ENCODE results near the gene THEM4. TPM values are rescaled to one million over a fixed set of nuclear protein-coding genes. Genes with fewer than 3 reads are reported as not detected.

THEM4 gene
- total and polyA plus RNA-seq, 2 experiments from 2014 or later = 13.4 to 20.4 TPM

- Histone ChIP-seq H3K27me3 (ENCODE audit: insufficient read depth) (no peaks in the 10 kb centered on the region), H3K36me3 (ENCODE audit: insufficient read depth) (no peaks in the 10 kb centered on the region), H3K79me2 (replicated peaks; ENCODE audit: insufficient read depth) (no peaks in the 10 kb centered on the region), H2AFZ (no peak overlapping the region), H3K4me1 (ENCODE audit: insufficient read depth) (0 out of 2 replicates have a peak, but pooled peaks cover 3% of the 10 kb centered on the region), H3K4me2 (no peak overlapping the region), H3K27ac (ENCODE audit: low read depth) (no peak overlapping the region), H3F3A (replicated peaks; ENCODE audit: low read depth) (no peaks in the 10 kb centered on the region), H3K4me3 (no peak overlapping the region), H3K9me2 (ENCODE audit: insufficient read depth) (peaks cover 6% of the 10 kb centered on the region), H4K20me1 (replicated peaks; ENCODE audit: insufficient read depth) (no peaks in the 10 kb centered on the region)
- H3K36me3 Mint-ChIP-seq (ENCODE audit: low read depth) = no peaks in the 10 kb centered on the region
- H3K27me3 Mint-ChIP-seq (ENCODE audit: insufficient read depth, low read depth, poor library complexity) = peaks cover 5% of the 10 kb centered on the region
- no peak overlapping the region for H3K4me3 Mint-ChIP-seq
- no peaks in the 10 kb centered on the region for H3K4me1 Mint-ChIP-seq
- ATAC-seq = no peak
- DNase-seq (ENCODE audit: low spot score) = no peak
- no peaks in the 10 kb centered on the region; the same call in 2 of the 3 replicates for H3K9me3 Mint-ChIP-seq
- TF ChIP-seq CREB1 (CRISPR knock-in tag; IDR thresholded peaks at IDR 0.05; ENCODE audit: low read depth) = no peak
- TF ChIP-seq CTCF (conservative IDR thresholded peaks at IDR 0.05; ENCODE audit: low read depth in 2 of 2) = no peak
- TF ChIP-seq ZNF331 (CRISPR knock-in tag; IDR thresholded peaks at IDR 0.05; ENCODE audit: low read depth) = no peak
- no peak for TF ChIP-seq ZNF462 (CRISPR knock-in tag; IDR thresholded peaks at IDR 0.05)
- TF ChIP-seq REST (IDR thresholded peaks at IDR 0.05; ENCODE audit: unreplicated experiment) = no peak
- no peak for TF ChIP-seq ETS1 (IDR thresholded peaks at IDR 0.05)
- TF ChIP-seq ZNF114 (CRISPR knock-in tag; IDR thresholded peaks at IDR 0.05) = no peak
- TF ChIP-seq STAT1 (IDR thresholded peaks at IDR 0.05; ENCODE audit: unreplicated experiment) = no peak
- TF ChIP-seq POLR2AphosphoS5 (IDR thresholded peaks at IDR 0.05; ENCODE audit: low read depth) = no peak
- no peak for TF ChIP-seq NANOG (IDR thresholded peaks at IDR 0.05; ENCODE audit: borderline replicate concordance)
- TF ChIP-seq JUNB (IDR thresholded peaks at IDR 0.05; ENCODE audit: unreplicated experiment) = no peak
- TF ChIP-seq EZH2 (IDR thresholded peaks at IDR 0.05; ENCODE audit: low read depth, unreplicated experiment) = no peak
- TF ChIP-seq EZH2phosphoT487 (IDR thresholded peaks at IDR 0.05; ENCODE audit: unreplicated experiment) = no peak
- no peak overlapping the region for H3K27ac Mint-ChIP-seq
These were observed 43.5 kb upstream of the THEM4 start for GRCh38 chr1:151952811-151953210.
